Endothelial cell of umbilical vein (primary cell): Measurements from ENCODE around the gene ASB5.

ENCODE experiments used
- EZH2 ChIP-seq: IDR thresholded peaks from 2 replicates; pipeline ENCODE4 v1.6.1; 2012; ENCODE audit warnings: borderline replicate concordance, low read depth, mild to moderate bottlenecking, moderate library complexity, low read length, inconsistent platforms; ENCODE audit not compliant: severe bottlenecking
- JUN ChIP-seq: IDR thresholded peaks from 2 replicates; pipeline ENCODE4 v1.6.1; 2011; ENCODE audit warnings: borderline replicate concordance, low read depth; ENCODE audit not compliant: insufficient read length, insufficient read depth
- POLR2A ChIP-seq: IDR thresholded peaks from 2 replicates; pipeline ENCODE4 v1.6.1; 2012; ENCODE audit warnings: low read depth, mild to moderate bottlenecking, control low read depth, low read length
- POLR2AphosphoS5 ChIP-seq: IDR thresholded peaks from 2 replicates; pipeline ENCODE4 v1.6.1; 2012; ENCODE audit warnings: low read depth, mild to moderate bottlenecking, control low read depth, low read length, moderate library complexity; ENCODE audit not compliant: insufficient read depth
- TF ChIP-seq, protein P1 (sequence below), 2 donors: IDR thresholded peaks; 1 replicate in 1 of 2; 2 replicates in 1 of 2; pipeline ENCODE4 v1.5.1; 2011; ENCODE audit warnings: low read length in 2 of 2, mild to moderate bottlenecking in 2 of 2, moderate library complexity in 2 of 2, control low read depth in 1 of 2, inconsistent platforms in 1 of 2, low read depth in 1 of 2; ENCODE audit not compliant: insufficient read depth in 1 of 2; ENCODE audit errors: extremely low read depth in 1 of 2
- TF ChIP-seq, protein P2 (sequence below): IDR thresholded peaks from 2 replicates; pipeline ENCODE4 v1.6.1; 2011; ENCODE audit not compliant: insufficient read depth, insufficient read length

DNA sequence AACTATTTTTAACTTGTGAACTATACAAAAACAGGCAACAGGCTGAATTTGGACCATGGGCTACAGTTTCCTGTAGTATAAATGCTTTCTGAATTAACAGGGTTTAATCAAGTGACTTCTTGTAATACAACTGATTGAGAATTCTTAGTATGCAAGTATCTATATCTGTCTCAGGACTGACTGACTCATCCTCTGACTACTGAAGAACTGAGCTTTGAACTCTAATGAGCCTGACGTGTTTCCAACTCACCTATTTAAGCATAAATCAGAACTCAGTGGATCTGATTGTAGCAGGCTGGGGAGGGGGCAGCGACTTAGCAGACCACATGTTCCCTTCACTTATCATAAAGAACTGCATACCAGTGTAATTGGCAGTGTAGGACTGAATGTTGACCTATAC, 81.4 kb downstream of the ASB5 start:
- TF ChIP-seq, protein P1, sequence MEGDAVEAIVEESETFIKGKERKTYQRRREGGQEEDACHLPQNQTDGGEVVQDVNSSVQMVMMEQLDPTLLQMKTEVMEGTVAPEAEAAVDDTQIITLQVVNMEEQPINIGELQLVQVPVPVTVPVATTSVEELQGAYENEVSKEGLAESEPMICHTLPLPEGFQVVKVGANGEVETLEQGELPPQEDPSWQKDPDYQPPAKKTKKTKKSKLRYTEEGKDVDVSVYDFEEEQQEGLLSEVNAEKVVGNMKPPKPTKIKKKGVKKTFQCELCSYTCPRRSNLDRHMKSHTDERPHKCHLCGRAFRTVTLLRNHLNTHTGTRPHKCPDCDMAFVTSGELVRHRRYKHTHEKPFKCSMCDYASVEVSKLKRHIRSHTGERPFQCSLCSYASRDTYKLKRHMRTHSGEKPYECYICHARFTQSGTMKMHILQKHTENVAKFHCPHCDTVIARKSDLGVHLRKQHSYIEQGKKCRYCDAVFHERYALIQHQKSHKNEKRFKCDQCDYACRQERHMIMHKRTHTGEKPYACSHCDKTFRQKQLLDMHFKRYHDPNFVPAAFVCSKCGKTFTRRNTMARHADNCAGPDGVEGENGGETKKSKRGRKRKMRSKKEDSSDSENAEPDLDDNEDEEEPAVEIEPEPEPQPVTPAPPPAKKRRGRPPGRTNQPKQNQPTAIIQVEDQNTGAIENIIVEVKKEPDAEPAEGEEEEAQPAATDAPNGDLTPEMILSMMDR (IDR thresholded peaks at IDR 0.05; ENCODE audit: extremely low read depth in 1 of 2, insufficient read depth in 1 of 2, low read depth in 1 of 2, low read length in 2 of 2) = no peak
- no peak for TF ChIP-seq JUN
- TF ChIP-seq, protein P2, sequence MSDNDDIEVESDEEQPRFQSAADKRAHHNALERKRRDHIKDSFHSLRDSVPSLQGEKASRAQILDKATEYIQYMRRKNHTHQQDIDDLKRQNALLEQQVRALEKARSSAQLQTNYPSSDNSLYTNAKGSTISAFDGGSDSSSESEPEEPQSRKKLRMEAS = no peak
- TF ChIP-seq POLR2AphosphoS5 = no peak
- no peak for TF ChIP-seq POLR2A
- TF ChIP-seq EZH2 = no peak
